HG03139 (cell line): ENCODE measurements around the gene ARF4.
A peak's percentile ranks its signal among the peaks of the same experiment; 100 is the strongest.

ENCODE experiments used
- ATAC-seq: cut with Tn5 transposase; IDR thresholded peaks from one replicate; pipeline ENCODE4 v1.9.1; 2021; ENCODE audit not compliant: unreplicated experiment

The ARF4 gene

GRCh38 chr3:57582474-57583168, 14.5 kb downstream of the ARF4 start:
- ATAC-seq, result no peak

- ATAC-seq, result no peak
These were observed 19.3 kb downstream of the ARF4 start for GRCh38 chr3:57577801-57578200.

- ATAC-seq, result no peak
These were observed 21.0 kb downstream of the ARF4 start for GRCh38 chr3:57575966-57576626.

- ATAC-seq, result no peak
These were observed 25.0 kb downstream of the ARF4 start for GRCh38 chr3:57572096-57572495.

- ATAC-seq, result no peak
These were observed 26.3 kb downstream of the ARF4 start for GRCh38 chr3:57570878-57571277.

- no peak for ATAC-seq
These were observed 27.2 kb downstream of the ARF4 start for GRCh38 chr3:57569859-57570450.

- no peak for ATAC-seq
These were observed 37.6 kb downstream of the ARF4 start for GRCh38 chr3:57559526-57559925.

GRCh38 chr3:57557085-57557537, 40.0 kb downstream of the ARF4 start:
- peak; percentile 21 for ATAC-seq

- ATAC-seq, result peak; percentile 34
These were observed 40.6 kb downstream of the ARF4 start for GRCh38 chr3:57556459-57557084.

GRCh38 chr3:57555738-57556458, 41.2 kb downstream of the ARF4 start, which contains the start of gene PDE12:
TSS of gene PDE12 (plus strand) at chr3:57556274. CDS start at chr3:57556380, 106 bp downstream.
- ATAC-seq, result peak; percentile 63

- no peak for ATAC-seq
These were observed 41.8 kb downstream of the ARF4 start for GRCh38 chr3:57555306-57555705.

- ATAC-seq, result no peak
These were observed 50.5 kb downstream of the ARF4 start for GRCh38 chr3:57546616-57547015.

- ATAC-seq, result no peak
These were observed 51.4 kb downstream of the ARF4 start for GRCh38 chr3:57545636-57546268.

- no peak for ATAC-seq
These were observed 52.7 kb downstream of the ARF4 start, which contains the start of gene DNAH12 for GRCh38 chr3:57544181-57545125. TSS of gene DNAH12 (minus strand) at chr3:57544344. CDS start at chr3:57542870, 1,474 bp downstream.

GRCh38 chr3:57538465-57538864, 58.7 kb downstream of the ARF4 start:
- no peak for ATAC-seq

GRCh38 chr3:57530071-57530608, 67.0 kb downstream of the ARF4 start:
- no peak for ATAC-seq
